LHCN-M2 (cell line): Measurements from ENCODE around the gene DGCR8. TPM values are rescaled to one million over a fixed set of nuclear protein-coding genes. Genes with fewer than 3 reads are reported as not detected.
"Not testable (repeated sequence)": the region's sequence is repeated elsewhere in the genome, so short reads cannot be mapped to it uniquely, and the experiment has no call there.

ENCODE experiments used
- DNase-seq: peaks from one replicate; pipeline ENCODE4 v3.0.0-alpha.2; 2012; ENCODE audit warnings: low read depth
- total RNA-seq: library from RNA; depleted of rRNA; stranded (reverse); fragments of >200 nt; gene quantifications from 2 replicates; pipeline ENCODE4 v1.2.3, GENCODE V29; 2014; rRNA removed

The DGCR8 gene
- total RNA-seq, 1 experiment from 2014 or later: 30.9 TPM

DNA sequence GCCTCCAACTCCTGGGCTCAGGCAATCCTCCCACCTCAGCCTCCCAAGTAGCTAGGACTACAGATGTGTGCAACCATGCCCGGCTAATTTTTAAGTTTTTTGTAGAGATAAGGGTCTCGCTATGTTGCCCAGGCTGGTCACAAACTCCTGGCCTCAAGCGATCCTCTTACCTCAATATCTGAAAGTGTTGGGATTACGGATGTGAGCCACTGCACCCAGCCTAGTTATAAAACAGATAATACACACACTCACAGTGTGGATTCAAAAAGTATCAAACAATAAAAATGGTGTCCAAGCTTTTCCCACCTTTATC lies 71.2 kb downstream of the DGCR8 start:
- DNase-seq: no peak

DNA sequence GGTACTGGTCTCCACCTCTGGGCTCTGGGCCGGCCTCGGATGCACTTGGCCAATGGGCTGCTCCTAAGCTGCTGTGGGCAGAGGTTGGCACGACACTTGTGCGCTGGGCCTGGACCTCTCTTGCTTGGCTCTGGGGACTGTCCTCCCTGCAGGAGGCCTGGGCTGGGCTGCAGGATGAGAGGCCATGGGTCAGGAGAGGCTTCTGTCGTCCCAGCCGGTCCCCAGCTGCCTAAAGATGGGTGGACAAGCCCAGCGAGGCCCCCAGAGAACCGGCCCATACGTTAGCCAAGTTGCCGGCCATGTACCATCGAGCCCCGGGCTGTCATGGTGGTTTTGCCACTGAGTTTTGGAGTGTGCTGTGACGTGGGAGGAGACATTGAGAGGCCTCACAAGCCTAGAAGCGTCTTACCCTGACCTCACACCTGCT lies 72.4 kb downstream of the DGCR8 start:
- no peak for DNase-seq

DNA sequence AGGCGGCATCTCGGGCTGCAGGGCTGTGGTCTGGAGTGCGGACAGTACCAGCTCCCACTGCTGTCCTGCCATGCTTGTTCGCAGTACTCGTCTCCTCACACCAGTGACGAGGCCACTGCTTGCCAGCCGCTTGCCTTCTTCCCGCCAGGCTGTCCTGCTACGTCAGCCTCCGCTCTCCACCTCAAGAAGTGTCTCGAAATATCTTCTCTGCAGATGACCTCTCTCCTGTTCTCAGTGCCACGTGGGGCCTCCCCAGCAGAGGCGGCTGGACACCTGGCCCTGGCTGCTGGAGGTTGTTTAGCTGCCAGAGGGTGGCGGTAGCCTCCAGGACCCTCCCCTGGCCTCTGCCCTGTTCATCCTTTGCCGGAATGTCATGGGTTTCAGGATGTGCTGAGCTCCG lies 73.9 kb downstream of the DGCR8 start:
- DNase-seq: no peak

DNA sequence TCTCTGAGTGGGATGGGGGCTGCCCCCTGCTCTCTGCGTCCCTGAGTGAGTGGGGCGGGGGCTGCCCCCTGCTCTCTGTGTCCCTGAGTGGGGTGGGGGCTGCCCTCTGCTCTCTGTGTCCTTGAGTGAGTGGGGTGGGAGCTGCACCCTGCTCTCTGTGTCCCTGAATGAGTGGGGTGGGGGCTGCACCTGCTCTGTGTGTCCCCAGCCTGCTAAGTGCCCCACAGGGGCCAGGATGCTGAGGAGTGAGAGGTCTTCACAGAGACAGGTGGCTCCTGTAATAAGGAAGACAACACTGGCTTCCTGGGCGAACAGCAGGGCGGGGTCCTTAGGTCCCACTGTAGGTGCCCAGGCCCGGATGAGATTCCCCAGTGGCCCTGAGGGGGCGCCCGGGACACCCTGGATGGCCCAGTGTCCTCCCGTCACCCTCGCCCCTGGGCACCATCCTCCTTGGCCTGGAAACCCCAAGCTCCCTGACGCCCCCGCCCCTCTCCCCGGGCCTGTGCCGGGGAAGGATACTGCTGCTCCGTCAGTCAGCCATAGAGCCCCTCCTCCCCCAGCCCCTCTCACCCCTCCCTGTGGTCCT lies 74.7 kb downstream of the DGCR8 start:
- DNase-seq: no peak

DNA sequence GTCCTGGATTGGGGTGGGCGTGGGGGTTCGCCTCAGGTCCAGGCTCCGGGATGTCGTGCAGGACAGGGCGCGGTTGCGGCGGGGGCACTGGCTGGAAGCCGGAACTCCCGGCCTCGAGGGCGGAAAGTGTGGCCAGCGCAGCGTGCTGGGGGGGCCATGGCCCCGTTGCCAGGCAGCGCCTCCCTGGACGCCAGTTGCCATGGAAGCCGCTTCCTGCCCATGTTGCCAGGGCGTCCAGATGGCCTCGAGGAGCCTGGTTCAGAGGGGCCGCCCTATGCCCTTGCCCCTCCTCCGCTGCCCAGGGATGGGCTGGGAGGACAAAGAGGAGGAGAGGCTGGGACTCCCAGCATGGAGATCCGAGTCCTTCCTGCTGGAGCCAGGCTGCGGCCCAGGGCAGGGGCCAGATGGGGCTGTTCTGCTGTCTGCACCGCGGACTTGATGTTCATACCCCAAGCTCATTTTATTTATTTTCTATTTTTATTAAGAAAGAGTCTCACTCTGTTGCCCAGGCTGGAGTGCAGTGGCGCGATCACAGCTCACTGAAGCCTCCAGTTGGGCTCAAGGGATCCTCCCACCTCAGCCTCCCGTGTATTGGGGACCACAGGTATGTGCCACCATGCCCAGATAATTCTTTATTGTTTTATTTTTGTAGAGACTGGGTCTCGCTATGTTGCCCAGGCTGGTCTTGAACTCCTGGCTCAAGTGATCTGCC lies 75.4 kb downstream of the DGCR8 start:
- DNase-seq: peak; percentile 52

DNA sequence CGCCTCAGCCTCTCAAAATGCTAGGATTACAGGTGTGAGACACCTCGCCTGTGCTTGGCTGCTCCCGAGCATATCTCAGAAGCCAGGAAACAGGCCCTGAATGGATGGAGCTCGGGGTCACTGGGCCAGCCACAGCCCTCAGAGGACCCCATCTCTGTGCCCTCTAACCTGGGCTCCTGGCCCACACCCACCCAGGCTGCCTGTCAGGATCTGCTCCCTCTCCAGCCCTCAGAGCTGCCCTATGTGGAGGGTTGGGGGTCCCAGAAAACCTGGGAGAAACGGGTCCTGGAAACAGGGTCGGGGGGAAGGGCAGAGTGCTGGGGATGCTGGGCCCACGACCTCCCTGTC lies 76.0 kb downstream of the DGCR8 start:
- DNase-seq: no peak

DNA sequence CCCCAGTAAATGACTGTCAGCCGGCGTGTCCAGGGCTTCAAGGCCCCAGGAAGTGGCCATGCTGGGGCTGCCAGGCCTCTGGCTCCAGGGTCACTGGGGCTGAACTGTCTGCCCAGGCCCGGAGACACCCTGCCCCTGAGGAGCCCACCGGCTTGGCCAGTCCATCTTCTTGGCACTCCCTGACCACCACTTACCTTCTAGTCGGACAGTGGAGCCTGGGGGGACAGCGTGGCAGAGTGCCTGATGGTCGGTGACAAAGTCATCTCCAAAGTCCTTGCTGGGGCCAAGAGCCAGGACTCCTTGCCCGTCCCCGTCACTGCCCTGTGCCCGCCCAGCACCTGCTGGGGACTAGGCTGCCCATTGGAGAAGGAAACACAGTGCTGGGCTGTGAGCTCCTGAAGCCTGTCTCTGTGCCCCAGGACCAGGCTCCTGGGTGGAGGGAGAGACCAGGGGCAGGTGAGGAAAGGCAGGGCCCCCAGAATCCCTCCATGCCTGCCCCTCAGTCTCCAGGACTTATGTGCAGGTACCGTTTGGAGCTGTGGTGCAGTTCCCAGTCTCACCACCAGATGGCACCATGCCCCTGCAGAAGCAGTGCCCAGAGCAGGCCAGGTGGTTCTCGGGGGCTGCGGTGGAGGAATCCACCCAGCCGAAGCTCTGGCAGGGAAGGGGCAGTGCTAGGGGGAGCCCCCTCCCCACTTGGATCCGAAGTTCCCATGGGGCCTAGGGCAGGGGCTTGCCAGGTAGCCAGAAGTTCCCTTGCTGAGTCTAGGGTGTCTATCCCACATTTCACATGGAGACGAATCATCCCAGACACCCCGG lies 76.8 kb downstream of the DGCR8 start:
- DNase-seq: peak; percentile 44

DNA sequence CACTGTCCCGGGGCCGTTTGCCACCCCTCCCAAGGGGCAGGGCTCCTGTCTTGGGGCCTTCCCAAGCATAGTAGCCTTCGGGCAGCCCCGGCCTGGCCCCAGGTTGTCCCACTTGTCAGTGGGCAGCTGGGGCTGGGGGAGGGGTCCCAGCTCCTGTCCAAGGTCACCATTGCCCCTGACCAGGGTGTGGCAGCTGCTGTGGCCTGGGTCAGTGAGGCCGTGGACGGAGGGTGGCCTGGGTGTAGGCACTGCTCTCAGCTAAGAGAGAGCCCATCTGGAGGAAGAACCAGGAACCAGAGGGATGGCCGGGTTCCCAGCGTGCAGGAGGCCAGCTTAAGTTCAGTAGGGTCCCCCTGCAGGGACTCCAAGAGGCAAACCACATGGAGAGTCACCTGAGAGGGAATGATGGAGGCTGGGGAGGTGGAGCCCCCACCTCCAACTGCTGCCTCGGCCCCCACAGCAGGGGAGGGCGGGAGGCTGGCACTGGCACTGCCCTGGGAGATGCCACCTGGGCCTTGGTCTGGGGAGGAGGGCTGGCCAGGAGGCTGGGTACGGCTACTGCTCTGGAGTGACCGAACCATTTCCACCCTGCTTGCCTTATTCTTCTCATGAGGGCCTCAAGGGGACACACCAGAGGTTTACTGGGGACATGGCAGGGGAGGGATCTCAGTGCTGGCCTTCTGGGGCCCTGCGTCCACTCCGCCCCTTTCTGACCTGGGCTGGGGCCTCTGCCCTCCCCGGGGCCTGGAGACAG lies 77.6 kb downstream of the DGCR8 start:
- DNase-seq: no peak

DNA sequence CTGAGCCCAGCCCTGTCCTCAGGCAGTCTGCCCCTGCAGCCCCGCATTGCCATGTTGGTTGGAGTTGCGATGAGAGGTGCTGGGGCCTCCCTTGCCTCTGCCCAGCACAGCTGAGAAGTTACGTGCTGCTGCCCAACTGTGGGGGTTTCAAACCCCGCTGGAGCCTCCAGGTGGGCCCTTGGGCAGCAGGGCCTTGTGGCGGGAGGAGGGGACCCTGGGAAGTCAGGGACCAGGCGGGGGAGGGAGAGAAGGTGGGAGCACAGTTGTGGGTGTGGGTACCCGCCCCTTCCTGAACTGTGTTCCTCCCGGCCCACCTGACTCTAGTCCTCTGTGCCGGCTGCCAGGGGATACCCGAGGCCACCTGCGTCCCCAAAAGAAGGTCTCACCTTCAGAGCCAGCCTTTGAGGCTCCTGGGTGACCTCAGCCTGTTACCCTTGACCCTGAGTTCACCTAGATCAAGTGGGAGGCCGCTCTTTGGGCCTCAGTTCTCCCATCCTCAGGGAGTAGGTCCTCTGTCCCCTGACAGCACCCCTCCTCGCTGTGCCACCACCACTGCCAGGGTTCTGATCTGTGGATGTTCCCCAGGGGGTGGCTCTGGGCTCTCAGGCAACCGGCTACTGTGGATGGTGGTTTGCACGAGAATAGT lies 78.5 kb downstream of the DGCR8 start:
- no peak for DNase-seq

DNA sequence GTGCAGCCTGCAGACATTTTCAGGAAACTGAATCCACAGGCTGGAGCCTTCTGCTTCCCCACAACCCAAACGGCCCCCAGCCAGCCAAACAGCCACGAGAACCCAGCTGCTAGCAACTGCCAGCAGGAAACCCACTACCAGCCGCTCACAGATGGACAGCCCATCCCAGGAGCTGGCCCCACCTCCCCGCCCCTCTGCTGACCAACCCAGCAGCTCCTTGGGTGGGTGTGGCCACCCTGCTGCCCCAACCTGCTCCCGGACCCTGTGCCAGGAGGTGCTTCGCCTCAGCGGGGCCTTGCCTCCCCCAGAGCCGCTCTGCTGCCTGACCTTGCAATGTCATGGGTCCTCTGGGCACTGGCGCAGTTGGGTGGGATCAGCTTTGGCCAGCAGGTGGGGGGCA lies 79.0 kb downstream of the DGCR8 start:
- no peak for DNase-seq

DNA sequence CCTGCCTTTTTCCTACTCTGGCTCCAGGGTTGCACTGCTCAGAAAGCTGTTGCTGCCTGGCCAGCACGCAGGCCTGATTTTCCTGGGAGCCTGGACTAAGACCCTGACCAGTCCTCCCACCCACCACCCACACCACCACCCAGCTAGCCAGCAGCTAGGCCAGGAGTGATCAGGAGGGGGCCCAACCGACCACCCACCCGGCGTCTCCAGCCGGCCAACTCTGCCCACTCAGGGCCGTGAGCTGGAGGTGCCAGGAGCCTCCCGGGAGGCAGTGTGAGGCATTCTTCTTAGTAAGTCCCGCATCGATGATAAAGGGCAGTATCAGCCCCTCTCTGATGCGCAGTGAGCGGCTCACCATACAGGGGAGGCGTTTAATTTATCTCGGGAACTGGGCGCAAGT lies 79.5 kb downstream of the DGCR8 start:
- DNase-seq: not testable (repeated sequence)

DNA sequence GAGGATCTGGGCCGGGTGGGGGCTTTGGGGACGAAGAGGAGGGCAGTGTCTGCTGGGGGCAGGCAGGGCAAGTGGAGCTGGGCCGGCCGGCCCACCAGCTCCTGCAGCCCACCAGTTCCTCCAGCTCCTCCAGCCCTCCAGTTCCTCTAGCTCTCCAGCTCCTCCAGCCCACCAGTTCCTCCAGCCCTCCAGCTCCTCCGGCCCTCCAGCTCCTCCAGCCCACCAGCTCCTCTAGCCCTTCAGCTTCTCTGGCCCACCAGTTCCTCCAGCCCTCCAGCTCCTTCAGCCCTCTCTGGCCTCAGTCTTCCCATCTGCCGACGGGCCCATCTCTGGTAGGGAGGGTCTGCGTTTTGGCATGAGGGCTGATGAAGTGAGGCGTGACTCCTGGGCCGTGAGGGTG lies 80.0 kb downstream of the DGCR8 start:
- no peak for DNase-seq

Other genes starting within 250 kb of the DGCR8 start
- 11.3 and 14.0 TPM in 2 replicates for gene GNB1L, start 225.4 kb upstream of the DGCR8 start, total RNA-seq
- gene RTL10, start 225.4 kb upstream of the DGCR8 start, total RNA-seq: 13.3 and 14.9 TPM in 2 replicates
- gene COMT, start 138.5 kb upstream of the DGCR8 start, total RNA-seq: 290 and 350 TPM in 2 replicates
- 39.5 TPM in 2 replicates for gene TXNRD2, start 138.4 kb upstream of the DGCR8 start, total RNA-seq
- 4.5 and 6.4 TPM in 2 replicates for gene ARVCF, start 63.4 kb upstream of the DGCR8 start, total RNA-seq
- gene TANGO2, start 59.1 kb upstream of the DGCR8 start, total RNA-seq: 24.0 and 30.8 TPM in 2 replicates
- gene RANBP1, start 35.9 kb downstream of the DGCR8 start, total RNA-seq: 843 and 851 TPM in 2 replicates
- 35.8 and 50.4 TPM in 2 replicates for gene TRMT2A, start 37.0 kb downstream of the DGCR8 start, total RNA-seq
- gene ZDHHC8, start 51.6 kb downstream of the DGCR8 start, total RNA-seq: 14.8 and 19.6 TPM in 2 replicates
- 1.8 and 2.7 TPM in 2 replicates for gene CCDC188, start 70.8 kb downstream of the DGCR8 start, total RNA-seq
- 0.63 TPM in 1 of 2 replicates, not detected in the other for gene RTN4R, start 188.1 kb downstream of the DGCR8 start, total RNA-seq
- 78.0 and 82.5 TPM in 2 replicates for gene DGCR6L, start 239.8 kb downstream of the DGCR8 start, total RNA-seq